ENCODE data around the gene UTP14C. TPM values are rescaled to one million over a fixed set of nuclear protein-coding genes. Genes with fewer than 3 reads are reported as not detected.

UTP14C gene
- total and polyA plus RNA-seq, 4 donors, result 5.8 to 18.7 (median 9.6) TPM

DNA sequence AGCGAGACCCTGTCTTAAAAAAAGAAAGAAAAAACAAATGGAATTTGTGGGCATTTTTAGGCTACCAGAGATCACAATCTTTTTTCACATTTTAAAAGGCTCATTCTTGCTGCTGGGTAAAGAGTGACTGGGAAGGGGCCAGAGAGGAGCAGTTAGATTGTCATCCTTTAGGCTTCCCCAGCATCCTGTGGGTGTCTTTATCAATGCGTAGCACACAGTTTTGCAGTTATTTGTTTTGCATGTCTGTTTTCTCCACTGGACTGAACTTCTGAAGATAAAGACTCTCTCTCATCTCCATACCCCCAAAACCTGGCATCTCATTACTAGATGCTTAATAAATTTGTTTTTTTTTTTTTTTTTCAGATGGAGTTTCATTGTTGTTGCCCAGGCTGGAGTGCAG lies 2.1 kb upstream of the UTP14C start (continued):
- no peak for TF ChIP-seq ATF3 (IDR thresholded peaks at IDR 0.05)
- TF ChIP-seq EGR1 (IDR thresholded peaks at IDR 0.05; ENCODE audit: low read depth in 2 of 2), result no peak
- no peak for TF ChIP-seq MAX (IDR thresholded peaks at IDR 0.05)
- TF ChIP-seq YY1 (IDR thresholded peaks at IDR 0.05), result no peak
- TF ChIP-seq, protein P1, sequence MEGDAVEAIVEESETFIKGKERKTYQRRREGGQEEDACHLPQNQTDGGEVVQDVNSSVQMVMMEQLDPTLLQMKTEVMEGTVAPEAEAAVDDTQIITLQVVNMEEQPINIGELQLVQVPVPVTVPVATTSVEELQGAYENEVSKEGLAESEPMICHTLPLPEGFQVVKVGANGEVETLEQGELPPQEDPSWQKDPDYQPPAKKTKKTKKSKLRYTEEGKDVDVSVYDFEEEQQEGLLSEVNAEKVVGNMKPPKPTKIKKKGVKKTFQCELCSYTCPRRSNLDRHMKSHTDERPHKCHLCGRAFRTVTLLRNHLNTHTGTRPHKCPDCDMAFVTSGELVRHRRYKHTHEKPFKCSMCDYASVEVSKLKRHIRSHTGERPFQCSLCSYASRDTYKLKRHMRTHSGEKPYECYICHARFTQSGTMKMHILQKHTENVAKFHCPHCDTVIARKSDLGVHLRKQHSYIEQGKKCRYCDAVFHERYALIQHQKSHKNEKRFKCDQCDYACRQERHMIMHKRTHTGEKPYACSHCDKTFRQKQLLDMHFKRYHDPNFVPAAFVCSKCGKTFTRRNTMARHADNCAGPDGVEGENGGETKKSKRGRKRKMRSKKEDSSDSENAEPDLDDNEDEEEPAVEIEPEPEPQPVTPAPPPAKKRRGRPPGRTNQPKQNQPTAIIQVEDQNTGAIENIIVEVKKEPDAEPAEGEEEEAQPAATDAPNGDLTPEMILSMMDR (IDR thresholded peaks at IDR 0.05; ENCODE audit: low read depth, low read length, missing input control), result no peak
- TF ChIP-seq RXRA (IDR thresholded peaks at IDR 0.05), result no peak

DNA sequence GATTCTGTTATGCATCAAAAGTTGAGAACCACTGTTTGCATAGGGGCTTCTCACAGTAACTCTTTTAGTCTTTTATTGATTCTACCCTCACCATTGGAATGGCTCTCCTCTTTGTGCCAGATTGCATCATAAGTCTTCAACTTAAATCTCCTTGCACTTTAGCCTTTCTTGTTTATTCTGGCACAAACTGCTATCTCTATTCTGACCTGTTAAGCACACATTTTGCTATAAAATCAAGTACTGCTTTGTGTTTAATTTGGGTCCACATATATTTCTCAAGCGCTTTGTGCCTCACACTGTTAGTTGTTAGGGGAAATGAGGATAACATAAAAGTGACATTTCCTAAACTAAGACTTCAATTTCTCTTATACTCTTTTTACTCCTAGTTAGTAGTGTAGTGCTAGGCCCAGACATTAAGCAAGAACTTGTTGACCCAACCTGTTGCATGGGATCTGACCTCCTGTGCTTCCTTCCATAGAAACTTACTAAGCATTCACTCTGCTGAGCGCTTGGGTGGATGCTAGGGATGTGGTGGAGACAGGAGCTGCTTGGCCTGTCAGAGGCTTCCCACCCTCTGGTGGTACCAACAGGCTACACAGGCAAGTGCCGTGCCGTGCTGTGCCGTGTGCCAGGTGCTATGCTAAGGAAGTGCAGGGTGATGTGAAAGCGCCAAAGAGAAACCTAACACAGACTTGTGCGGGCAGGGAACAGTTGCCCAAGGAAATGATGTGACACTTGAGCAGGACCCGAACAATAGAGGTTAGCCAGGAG lies 1.2 kb downstream of the UTP14C start:
- peak; percentile 80 for TF ChIP-seq FOXA1 (IDR thresholded peaks at IDR 0.05)
- TF ChIP-seq ZBTB33 (IDR thresholded peaks at IDR 0.05), result peak; percentile 79
- TF ChIP-seq RAD21 (IDR thresholded peaks at IDR 0.05), result peak; percentile 38 to 47
- peak; percentile 93 to 94 for TF ChIP-seq HNF4A (conservative IDR thresholded peaks at IDR 0.05)
- no peak for TF ChIP-seq EGR1 (IDR thresholded peaks at IDR 0.05; ENCODE audit: low read depth in 2 of 2)
- peak in 1 of 2 donors; percentile 44 for TF ChIP-seq GABPA (IDR thresholded peaks at IDR 0.05 in 1 of 2, conservative IDR thresholded peaks at IDR 0.05 in 1 of 2)
- TF ChIP-seq YY1 (IDR thresholded peaks at IDR 0.05), result peak; percentile 77
- peak; percentile 48 for TF ChIP-seq MAX (IDR thresholded peaks at IDR 0.05)
- peak; percentile 86 for TF ChIP-seq JUND (IDR thresholded peaks at IDR 0.05)
- peak; percentile 93 for TF ChIP-seq NR2F2 (IDR thresholded peaks at IDR 0.05)
- TF ChIP-seq, protein P1 (IDR thresholded peaks at IDR 0.05; ENCODE audit: low read depth, low read length, missing input control), result peak; percentile 3
- TF ChIP-seq SP1 (IDR thresholded peaks at IDR 0.05), result peak; percentile 85
- no peak for TF ChIP-seq REST (IDR thresholded peaks at IDR 0.05)
- TF ChIP-seq RXRA (IDR thresholded peaks at IDR 0.05), result peak; percentile 86 to 88
- no peak for TF ChIP-seq TAF1 (conservative IDR thresholded peaks at IDR 0.05)
- peak; percentile 92 for TF ChIP-seq ATF3 (IDR thresholded peaks at IDR 0.05)
- TF ChIP-seq FOXA2 (IDR thresholded peaks at IDR 0.05), result peak; percentile 97
- peak; percentile 83 for TF ChIP-seq HNF4G (IDR thresholded peaks at IDR 0.05)
- no peak for DNase-seq (ENCODE audit: low spot score)

More for the DNA sequence above, 1.2 kb downstream of the UTP14C start:
- Histone ChIP-seq H3K4me1 (ENCODE audit: control insufficient read depth in 4 of 4, insufficient read depth in 4 of 4, low read length in 3 of 4) (peaks cover 6 to 25% (median 22%) of the 10 kb centered on the region in 4 donors), H3K9me3 (ENCODE audit: control insufficient read depth in 4 of 4, low read length in 3 of 4) (no peaks in the 10 kb centered on the region), H3K27me3 (ENCODE audit: control insufficient read depth in 4 of 4, insufficient read depth in 4 of 4, low read length in 3 of 4) (no peaks in the 10 kb centered on the region), H3K9ac (ENCODE audit: low read depth in 1 of 2, low read length in 2 of 2) (no peak overlapping the region), H3K27ac (ENCODE audit: low read depth in 1 of 2, low read length in 2 of 2) (peak overlapping the region in 1 of 2 donors; percentile 13), H3K4me3 (ENCODE audit: low read depth in 1 of 3, low read length in 3 of 3) (peak overlapping the region in 1 of 3 donors; percentile 10), H3K36me3 (ENCODE audit: control insufficient read depth in 4 of 4, insufficient read depth in 3 of 4, low read depth in 1 of 4, low read length in 3 of 4) (peaks cover 1 to 13% (median 7%) of the 10 kb centered on the region in 4 donors)
- 71% methylated on average over 8 of the region's 8 CpGs for WGBS
